ENCODE measurements around the gene PLA2G2D. TPM values are rescaled to one million over a fixed set of nuclear protein-coding genes. Genes with fewer than 3 reads are reported as not detected.

PLA2G2D gene
- total and polyA plus RNA-seq, 10 of the 15 experiments (the other 5 are each of a cell fraction or from before 2014, with no cell fraction given), result 0.06 to 0.38 (median 0.16) TPM; not detected in 2

DNA sequence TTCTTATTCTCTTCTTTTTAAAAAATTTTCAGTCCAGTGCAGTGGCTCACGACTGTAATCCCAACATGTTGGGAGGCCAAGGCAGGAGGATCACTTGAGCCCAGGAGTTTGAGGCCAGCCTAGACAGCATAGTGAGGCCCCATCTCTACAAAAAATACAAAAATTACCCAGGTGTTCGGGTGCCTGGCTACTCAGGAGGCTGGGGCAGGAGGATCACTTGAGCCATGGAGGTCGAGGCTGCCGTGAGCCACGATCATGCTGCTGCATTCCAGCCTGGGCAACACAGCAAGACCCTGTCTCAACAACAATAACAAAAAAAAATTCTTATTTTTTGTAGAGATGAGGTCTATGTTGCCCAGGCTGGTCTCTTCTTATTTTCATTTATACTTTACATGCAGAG, 7.9 kb downstream of the PLA2G2D start:
- Histone ChIP-seq H3K4me3 (no peak overlapping the region), H3K27me3 (replicated peaks in 1 of 2; ENCODE audit: control insufficient read depth in 2 of 2, insufficient read depth in 2 of 2, low read length in 1 of 2) (no peaks in the 10 kb centered on the region), H4K20me1 (ENCODE audit: control insufficient read depth, insufficient read depth) (no peaks in the 10 kb centered on the region), H3K79me2 (ENCODE audit: control insufficient read depth, insufficient read depth, low read length) (no peaks in the 10 kb centered on the region), H3K9me3 (replicated peaks; ENCODE audit: control insufficient read depth, insufficient read depth, low read length) (no peaks in the 10 kb centered on the region), H2AFZ (ENCODE audit: control insufficient read depth, low read depth, low read length) (no peak overlapping the region), H3K4me2 (ENCODE audit: control insufficient read depth, insufficient read depth) (no peak overlapping the region), H3K36me3 (ENCODE audit: control insufficient read depth in 2 of 2, insufficient read depth in 2 of 2, low read length in 1 of 2) (no peaks in the 10 kb centered on the region), H3K4me1 (ENCODE audit: control insufficient read depth, insufficient read depth, low read length) (no peaks in the 10 kb centered on the region; the same call in 1 of the 2 replicates), H3K27ac (ENCODE audit: control insufficient read depth, insufficient read depth) (no peak overlapping the region), H3K9ac (ENCODE audit: control insufficient read depth, insufficient read depth, low read length) (no peak overlapping the region)
- TF ChIP-seq ZSCAN29 (IDR thresholded peaks at IDR 0.05), result no peak
- no peak for TF ChIP-seq YBX1 (IDR thresholded peaks at IDR 0.05)
- no peak for TF ChIP-seq TARDBP (IDR thresholded peaks at IDR 0.05; ENCODE audit: borderline replicate concordance)
- TF ChIP-seq ESRRA (IDR thresholded peaks at IDR 0.05; ENCODE audit: low read length), result no peak
- TF ChIP-seq, protein P1, sequence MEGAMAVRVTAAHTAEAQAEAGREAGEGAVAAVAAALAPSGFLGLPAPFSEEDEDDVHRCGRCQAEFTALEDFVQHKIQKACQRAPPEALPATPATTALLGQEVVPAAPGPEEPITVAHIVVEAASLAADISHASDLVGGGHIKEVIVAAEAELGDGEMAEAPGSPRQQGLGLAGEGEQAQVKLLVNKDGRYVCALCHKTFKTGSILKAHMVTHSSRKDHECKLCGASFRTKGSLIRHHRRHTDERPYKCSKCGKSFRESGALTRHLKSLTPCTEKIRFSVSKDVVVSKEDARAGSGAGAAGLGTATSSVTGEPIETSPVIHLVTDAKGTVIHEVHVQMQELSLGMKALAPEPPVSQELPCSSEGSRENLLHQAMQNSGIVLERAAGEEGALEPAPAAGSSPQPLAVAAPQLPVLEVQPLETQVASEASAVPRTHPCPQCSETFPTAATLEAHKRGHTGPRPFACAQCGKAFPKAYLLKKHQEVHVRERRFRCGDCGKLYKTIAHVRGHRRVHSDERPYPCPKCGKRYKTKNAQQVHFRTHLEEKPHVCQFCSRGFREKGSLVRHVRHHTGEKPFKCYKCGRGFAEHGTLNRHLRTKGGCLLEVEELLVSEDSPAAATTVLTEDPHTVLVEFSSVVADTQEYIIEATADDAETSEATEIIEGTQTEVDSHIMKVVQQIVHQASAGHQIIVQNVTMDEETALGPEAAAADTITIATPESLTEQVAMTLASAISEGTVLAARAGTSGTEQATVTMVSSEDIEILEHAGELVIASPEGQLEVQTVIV (IDR thresholded peaks at IDR 0.05; ENCODE audit: borderline replicate concordance, partially characterized antibody), result no peak
- no peak for TF ChIP-seq NBN (IDR thresholded peaks at IDR 0.05)
- TF ChIP-seq, protein P2, sequence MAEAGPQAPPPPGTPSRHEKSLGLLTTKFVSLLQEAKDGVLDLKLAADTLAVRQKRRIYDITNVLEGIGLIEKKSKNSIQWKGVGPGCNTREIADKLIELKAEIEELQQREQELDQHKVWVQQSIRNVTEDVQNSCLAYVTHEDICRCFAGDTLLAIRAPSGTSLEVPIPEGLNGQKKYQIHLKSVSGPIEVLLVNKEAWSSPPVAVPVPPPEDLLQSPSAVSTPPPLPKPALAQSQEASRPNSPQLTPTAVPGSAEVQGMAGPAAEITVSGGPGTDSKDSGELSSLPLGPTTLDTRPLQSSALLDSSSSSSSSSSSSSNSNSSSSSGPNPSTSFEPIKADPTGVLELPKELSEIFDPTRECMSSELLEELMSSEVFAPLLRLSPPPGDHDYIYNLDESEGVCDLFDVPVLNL (IDR thresholded peaks at IDR 0.05; ENCODE audit: low read depth, low read length), result no peak
- TF ChIP-seq, protein P3, sequence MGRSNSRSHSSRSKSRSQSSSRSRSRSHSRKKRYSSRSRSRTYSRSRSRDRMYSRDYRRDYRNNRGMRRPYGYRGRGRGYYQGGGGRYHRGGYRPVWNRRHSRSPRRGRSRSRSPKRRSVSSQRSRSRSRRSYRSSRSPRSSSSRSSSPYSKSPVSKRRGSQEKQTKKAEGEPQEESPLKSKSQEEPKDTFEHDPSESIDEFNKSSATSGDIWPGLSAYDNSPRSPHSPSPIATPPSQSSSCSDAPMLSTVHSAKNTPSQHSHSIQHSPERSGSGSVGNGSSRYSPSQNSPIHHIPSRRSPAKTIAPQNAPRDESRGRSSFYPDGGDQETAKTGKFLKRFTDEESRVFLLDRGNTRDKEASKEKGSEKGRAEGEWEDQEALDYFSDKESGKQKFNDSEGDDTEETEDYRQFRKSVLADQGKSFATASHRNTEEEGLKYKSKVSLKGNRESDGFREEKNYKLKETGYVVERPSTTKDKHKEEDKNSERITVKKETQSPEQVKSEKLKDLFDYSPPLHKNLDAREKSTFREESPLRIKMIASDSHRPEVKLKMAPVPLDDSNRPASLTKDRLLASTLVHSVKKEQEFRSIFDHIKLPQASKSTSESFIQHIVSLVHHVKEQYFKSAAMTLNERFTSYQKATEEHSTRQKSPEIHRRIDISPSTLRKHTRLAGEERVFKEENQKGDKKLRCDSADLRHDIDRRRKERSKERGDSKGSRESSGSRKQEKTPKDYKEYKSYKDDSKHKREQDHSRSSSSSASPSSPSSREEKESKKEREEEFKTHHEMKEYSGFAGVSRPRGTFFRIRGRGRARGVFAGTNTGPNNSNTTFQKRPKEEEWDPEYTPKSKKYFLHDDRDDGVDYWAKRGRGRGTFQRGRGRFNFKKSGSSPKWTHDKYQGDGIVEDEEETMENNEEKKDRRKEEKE (IDR thresholded peaks at IDR 0.05), result no peak
- no peak for TF ChIP-seq CREM (IDR thresholded peaks at IDR 0.05; ENCODE audit: low read depth)
- no peak for TF ChIP-seq DPF2 (IDR thresholded peaks at IDR 0.05)
- TF ChIP-seq BRCA1 (IDR thresholded peaks at IDR 0.05; ENCODE audit: low read depth, low read length), result no peak
- 62% methylated on average over 5 of the region's 5 CpGs for WGBS (ENCODE audit: insufficient coverage, insufficient replicate concordance, low lambda C conversion rate, missing lambda C conversion rate)
- RAD21 ChIA-PET (ENCODE audit: unreplicated experiment), result no interaction called here
- SMC1A ChIA-PET (ENCODE audit: uncharacterized antibody, unreplicated experiment), result no interaction called here
- CTCF ChIA-PET, result interaction anchor here (1.1 to 1.3 kb wide), 3 partner anchors 10 to 40 kb away, joined by 3 to 4 read pairs (median 4); no protein-coding TSS in a partner anchor
- POLR2A ChIA-PET, result no interaction called here
- in situ Hi-C loops (cut with MboI) (no loop called here), intact Hi-C loops (cut with micrococcal nuclease; ENCODE audit: unreplicated experiment) (no loop called here)
- no peak for FAIRE-seq
- no peak for DNase-seq (ENCODE audit: low read depth, low spot score)
- no peak for ATAC-seq
- no TSS peak for BruUV-seq (replicated peaks)
